Embryonic facial prominence (tissue), 1 donor: ENCODE results near the gene WNT9A.
"Not testable (repeated sequence)": the region's sequence is repeated elsewhere in the genome, so short reads cannot be mapped to it uniquely, and the experiment has no call there.

Experiments
- DNase-seq: peaks from one replicate; pipeline ENCODE4 v3.0.0-alpha.2; 2016; ENCODE audit errors: extremely low spot score

Gene WNT9A

GRCh38 chr1:227947676-227948492, at the start of gene WNT9A:
Gene WNT9A, minus strand, starts transcription at chr1:227947932. Its CDS starts 45 bp downstream, at chr1:227947887.
- no peak for DNase-seq

- DNase-seq, result no peak
Observed at GRCh38 chr1:227996187-227996950, 48.6 kb upstream of the WNT9A start.

- no peak for DNase-seq
Observed at GRCh38 chr1:227994632-227995300, 47.0 kb upstream of the WNT9A start.

- no peak for DNase-seq
Observed at GRCh38 chr1:227987181-227987580, 39.4 kb upstream of the WNT9A start.

- not testable (repeated sequence) for DNase-seq
Observed at GRCh38 chr1:227975583-227976283, 28.0 kb upstream of the WNT9A start.

- DNase-seq, result not testable (repeated sequence)
Observed at GRCh38 chr1:227973724-227974288, 26.1 kb upstream of the WNT9A start.

GRCh38 chr1:227972843-227973374, 25.2 kb upstream of the WNT9A start:
- DNase-seq, result not testable (repeated sequence)

GRCh38 chr1:227972283-227972679, 24.5 kb upstream of the WNT9A start:
- not testable (repeated sequence) for DNase-seq

- DNase-seq, result not testable (repeated sequence)
Observed at GRCh38 chr1:227971643-227972282, 24.0 kb upstream of the WNT9A start.

- not testable (repeated sequence) for DNase-seq
Observed at GRCh38 chr1:227971216-227971615, 23.5 kb upstream of the WNT9A start.

- DNase-seq, result not testable (repeated sequence)
Observed at GRCh38 chr1:227970076-227970995, 22.6 kb upstream of the WNT9A start.

GRCh38 chr1:227967815-227968214, 20.1 kb upstream of the WNT9A start:
- not testable (repeated sequence) for DNase-seq

GRCh38 chr1:227966733-227967132, 19.0 kb upstream of the WNT9A start:
- DNase-seq, result not testable (repeated sequence)

- DNase-seq, result no peak
Observed at GRCh38 chr1:227961651-227962466, 14.1 kb upstream of the WNT9A start.

- DNase-seq, result peak; percentile 1
Observed at GRCh38 chr1:227959325-227959860, 11.7 kb upstream of the WNT9A start.

- DNase-seq, result peak; percentile 2
Observed at GRCh38 chr1:227958617-227959324, 11.0 kb upstream of the WNT9A start.

GRCh38 chr1:227955808-227956207, 8.1 kb upstream of the WNT9A start:
- DNase-seq, result no peak
